ENCODE data around the gene HIVEP3. TPM values are rescaled to one million over a fixed set of nuclear protein-coding genes. Genes with fewer than 3 reads are reported as not detected.

Gene HIVEP3
- total RNA-seq, 1 experiment from 2014 or later = 3.1 TPM

GRCh38 chr1:41578712-41579335, 339.9 kb downstream of the HIVEP3 start:
- DNase-seq (ENCODE audit: low spot score) = peak; percentile 37
- H3K36me3 ChIP-seq (ENCODE audit: insufficient read depth, low read length, poor library complexity, severe bottlenecking) = no peaks in the 10 kb centered on the region
- peaks cover 7% of the 10 kb centered on the region for H3K4me1 ChIP-seq (ENCODE audit: insufficient read depth, low read length, poor library complexity, severe bottlenecking)
- no peak overlapping the region for H3K27ac ChIP-seq (ENCODE audit: low read depth, low read length, poor library complexity, severe bottlenecking)
- ChIA-PET POLR2A (ENCODE audit: low non-redundant PET) (no interaction called here), CTCF (no interaction called here)
- intact Hi-C loops (cut with micrococcal nuclease; ENCODE audit: unreplicated experiment) = loop anchor here (10.0 kb wide), 1 partner anchor 566 kb away; no protein-coding TSS in a partner anchor
- TF ChIP-seq EZH2 (IDR thresholded peaks at IDR 0.05; ENCODE audit: borderline replicate concordance, low read depth, low read length, poor library complexity, severe bottlenecking) (no peak), CTCF (conservative IDR thresholded peaks at IDR 0.05; ENCODE audit: low read depth, low read length) (peak; percentile 61)
- no peak overlapping the region for H3K4me3 ChIP-seq (ENCODE audit: low read depth, low read length, poor library complexity, severe bottlenecking)
- no TSS peak for BruUV-seq (replicated peaks)
- no peaks in the 10 kb centered on the region for H3K9me3 ChIP-seq (ENCODE audit: low read depth, low read length, poor library complexity, severe bottlenecking)
- H3K27me3 ChIP-seq (replicated peaks; ENCODE audit: insufficient read depth, low read depth, low read length, poor library complexity) = no peaks in the 10 kb centered on the region

- DNase-seq (ENCODE audit: low spot score) = no peak
- Histone ChIP-seq H3K4me3 (ENCODE audit: low read depth, low read length, poor library complexity, severe bottlenecking) (no peak overlapping the region), H3K27ac (ENCODE audit: low read depth, low read length, poor library complexity, severe bottlenecking) (no peak overlapping the region), H3K36me3 (ENCODE audit: insufficient read depth, low read length, poor library complexity, severe bottlenecking) (no peaks in the 10 kb centered on the region), H3K4me1 (ENCODE audit: insufficient read depth, low read length, poor library complexity, severe bottlenecking) (peaks cover 13% of the 10 kb centered on the region), H3K9me3 (ENCODE audit: low read depth, low read length, poor library complexity, severe bottlenecking) (no peaks in the 10 kb centered on the region), H3K27me3 (replicated peaks; ENCODE audit: insufficient read depth, low read depth, low read length, poor library complexity) (no peaks in the 10 kb centered on the region)
- intact Hi-C loops (cut with micrococcal nuclease; ENCODE audit: unreplicated experiment) = loop anchor here (10.0 kb wide), 1 partner anchor 568 kb away; no protein-coding TSS in a partner anchor
- BruUV-seq (replicated peaks) = no TSS peak
- TF ChIP-seq CTCF (conservative IDR thresholded peaks at IDR 0.05; ENCODE audit: low read depth, low read length) (no peak), EZH2 (IDR thresholded peaks at IDR 0.05; ENCODE audit: borderline replicate concordance, low read depth, low read length, poor library complexity, severe bottlenecking) (no peak)
- ChIA-PET CTCF (no interaction called here), POLR2A (ENCODE audit: low non-redundant PET) (no interaction called here)
Observed at GRCh38 chr1:41576620-41577019, 342.1 kb downstream of the HIVEP3 start.

GRCh38 chr1:41576206-41576605, 342.5 kb downstream of the HIVEP3 start:
- TF ChIP-seq CTCF (conservative IDR thresholded peaks at IDR 0.05; ENCODE audit: low read depth, low read length) = no peak
- no peak for TF ChIP-seq EZH2 (IDR thresholded peaks at IDR 0.05; ENCODE audit: borderline replicate concordance, low read depth, low read length, poor library complexity, severe bottlenecking)
- no peak for DNase-seq (ENCODE audit: low spot score)
- H3K9me3 ChIP-seq (ENCODE audit: low read depth, low read length, poor library complexity, severe bottlenecking) = no peaks in the 10 kb centered on the region
- H3K27me3 ChIP-seq (replicated peaks; ENCODE audit: insufficient read depth, low read depth, low read length, poor library complexity) = no peaks in the 10 kb centered on the region
- H3K4me3 ChIP-seq (ENCODE audit: low read depth, low read length, poor library complexity, severe bottlenecking) = no peak overlapping the region
- intact Hi-C loops (cut with micrococcal nuclease; ENCODE audit: unreplicated experiment) = loop anchor here (10.0 kb wide), 1 partner anchor 569 kb away; no protein-coding TSS in a partner anchor
- H3K4me1 ChIP-seq (ENCODE audit: insufficient read depth, low read length, poor library complexity, severe bottlenecking) = peaks cover 13% of the 10 kb centered on the region
- no peaks in the 10 kb centered on the region for H3K36me3 ChIP-seq (ENCODE audit: insufficient read depth, low read length, poor library complexity, severe bottlenecking)
- ChIA-PET CTCF (no interaction called here), POLR2A (ENCODE audit: low non-redundant PET) (no interaction called here)
- H3K27ac ChIP-seq (ENCODE audit: low read depth, low read length, poor library complexity, severe bottlenecking) = no peak overlapping the region
- no TSS peak for BruUV-seq (replicated peaks)
